Subcutaneous adipose tissue (tissue), 4 donors: ENCODE data around the gene SCARF1. TPM values are rescaled to one million over a fixed set of nuclear protein-coding genes. Genes with fewer than 3 reads are reported as not detected.

Experiments
- CTCF ChIP-seq: fragments of 450-650 bp; IDR thresholded peaks from one replicate; pipeline ENCODE4 v1.5.1; 2016; ENCODE audit warnings: low read depth, mild to moderate bottlenecking, control low read depth, antibody characterized with exemption, moderate library complexity
- total RNA-seq, 4 donors: library from RNA; depleted of rRNA; stranded (reverse); fragments of >200 nt; gene quantifications; one replicate each; pipeline ENCODE4 v1.1.0, GENCODE V29; 2016

Gene SCARF1
- total RNA-seq, 4 donors from 2014 or later, result 5.4 to 39.2 (median 9.9) TPM

GRCh38 chr17:1627982-1628855 lies 17.3 kb downstream of the SCARF1 start, which contains the start of gene SLC43A2:
TSS of gene SLC43A2 (minus strand) at chr17:1628834. CDS start at chr17:1627874, 960 bp downstream.
- TF ChIP-seq CTCF, result no peak

GRCh38 chr17:1627182-1627981 lies 18.1 kb downstream of the SCARF1 start:
- TF ChIP-seq CTCF, result no peak

- TF ChIP-seq CTCF, result no peak
Measured at GRCh38 chr17:1626333-1626732, 19.2 kb downstream of the SCARF1 start.

GRCh38 chr17:1625581-1625980 lies 20.0 kb downstream of the SCARF1 start:
- TF ChIP-seq CTCF, result no peak

GRCh38 chr17:1625053-1625452 lies 20.5 kb downstream of the SCARF1 start:
- TF ChIP-seq CTCF, result no peak

- TF ChIP-seq CTCF, result no peak
Measured at GRCh38 chr17:1624650-1625049, 20.9 kb downstream of the SCARF1 start.

GRCh38 chr17:1623057-1623630 lies 22.4 kb downstream of the SCARF1 start:
- no peak for TF ChIP-seq CTCF
